Fibroblast of villous mesenchyme (primary cell): ENCODE results near the gene PHGDH. TPM values are rescaled to one million over a fixed set of nuclear protein-coding genes. Genes with fewer than 3 reads are reported as not detected.

ENCODE experiments used
- DNase-seq: peaks from one replicate; pipeline ENCODE4 v3.0.0-alpha.2; 2010; ENCODE audit warnings: low read depth
- H3K4me3 ChIP-seq: 2 replicates; pipeline ENCODE4 v1.5.1; 2011; ENCODE audit warnings: low read depth, mild to moderate bottlenecking, low read length
- CTCF ChIP-seq: IDR thresholded peaks from 2 replicates; pipeline ENCODE4 v1.5.1; 2012; ENCODE audit warnings: low read depth, mild to moderate bottlenecking, low read length; ENCODE audit not compliant: insufficient read depth
- total RNA-seq: library from RNA; depleted of rRNA; stranded (reverse); fragments of >200 nt; gene quantifications from 2 replicates; pipeline ENCODE4 v1.2.3, GENCODE V29; 2012

The PHGDH gene
- total RNA-seq, 1 donor, result 80.7 TPM

DNA sequence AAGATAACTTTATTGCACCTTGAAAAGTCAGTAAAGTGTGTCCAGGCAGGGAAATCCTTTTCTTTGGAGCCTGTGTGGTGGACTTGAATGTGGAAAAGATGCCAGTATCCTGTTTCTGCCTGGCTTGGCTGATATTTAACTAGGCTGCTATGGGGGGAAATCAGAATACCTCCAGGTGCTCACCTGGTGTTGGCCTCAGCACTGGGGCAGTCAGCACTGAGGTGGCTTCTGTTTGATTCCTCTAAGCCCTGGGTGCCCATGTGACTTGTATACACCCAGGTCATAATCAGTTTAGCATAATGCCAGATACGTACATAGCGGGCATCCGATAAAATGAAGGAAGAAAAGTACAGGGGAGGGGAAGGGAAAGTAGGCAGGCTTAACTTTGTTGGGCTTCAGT is 7.2 kb downstream of the PHGDH start:
- no peak for TF ChIP-seq CTCF
- no peak for DNase-seq
- no peak overlapping the region for H3K4me3 ChIP-seq

DNA sequence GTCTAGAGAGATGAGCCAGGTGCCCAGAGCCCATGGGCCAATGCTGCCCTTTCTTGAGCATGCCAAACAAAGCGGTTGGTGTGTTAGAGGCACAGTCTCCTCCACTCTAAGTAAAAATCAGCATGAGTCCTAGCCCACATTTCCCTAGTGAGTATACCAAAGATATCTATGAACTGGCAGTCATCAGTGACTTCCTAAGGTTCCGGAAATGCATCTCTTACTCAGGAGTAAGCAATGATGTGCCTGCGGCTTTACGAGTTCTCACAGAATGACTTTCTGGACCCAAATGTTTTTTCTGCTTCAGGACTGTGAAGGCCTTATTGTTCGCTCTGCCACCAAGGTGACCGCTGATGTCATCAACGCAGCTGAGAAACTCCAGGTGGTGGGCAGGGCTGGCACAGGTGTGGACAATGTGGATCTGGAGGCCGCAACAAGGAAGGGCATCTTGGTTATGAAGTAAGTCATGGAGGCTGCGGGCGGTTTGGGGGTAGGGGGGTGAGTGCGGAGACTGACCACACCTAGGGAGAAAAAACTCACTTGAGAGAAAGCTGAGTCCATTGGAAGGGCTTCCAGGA is 9.2 kb downstream of the PHGDH start:
- no peak overlapping the region for H3K4me3 ChIP-seq
- no peak for TF ChIP-seq CTCF
- no peak for DNase-seq

DNA sequence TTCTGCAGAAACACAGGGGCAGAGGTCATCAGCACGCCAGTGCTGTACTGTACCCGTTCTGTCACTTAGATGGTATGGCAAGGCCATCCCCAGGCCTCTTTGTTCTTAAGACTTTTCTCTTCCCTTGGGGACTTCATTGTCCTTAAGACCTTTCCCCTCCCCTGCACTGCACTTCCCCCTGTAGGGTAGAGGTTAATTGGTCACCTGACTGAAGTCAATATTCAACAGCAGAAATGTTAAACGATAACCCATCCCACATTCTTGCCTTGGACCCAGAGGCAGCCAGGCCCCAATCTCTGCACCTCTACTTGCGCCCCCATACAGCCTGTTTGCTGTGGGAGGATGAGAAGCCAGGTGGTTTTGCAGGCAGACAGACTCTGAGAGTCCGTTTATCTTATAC is 10.2 kb downstream of the PHGDH start:
- no peak overlapping the region for H3K4me3 ChIP-seq
- TF ChIP-seq CTCF, result no peak
- no peak for DNase-seq

DNA sequence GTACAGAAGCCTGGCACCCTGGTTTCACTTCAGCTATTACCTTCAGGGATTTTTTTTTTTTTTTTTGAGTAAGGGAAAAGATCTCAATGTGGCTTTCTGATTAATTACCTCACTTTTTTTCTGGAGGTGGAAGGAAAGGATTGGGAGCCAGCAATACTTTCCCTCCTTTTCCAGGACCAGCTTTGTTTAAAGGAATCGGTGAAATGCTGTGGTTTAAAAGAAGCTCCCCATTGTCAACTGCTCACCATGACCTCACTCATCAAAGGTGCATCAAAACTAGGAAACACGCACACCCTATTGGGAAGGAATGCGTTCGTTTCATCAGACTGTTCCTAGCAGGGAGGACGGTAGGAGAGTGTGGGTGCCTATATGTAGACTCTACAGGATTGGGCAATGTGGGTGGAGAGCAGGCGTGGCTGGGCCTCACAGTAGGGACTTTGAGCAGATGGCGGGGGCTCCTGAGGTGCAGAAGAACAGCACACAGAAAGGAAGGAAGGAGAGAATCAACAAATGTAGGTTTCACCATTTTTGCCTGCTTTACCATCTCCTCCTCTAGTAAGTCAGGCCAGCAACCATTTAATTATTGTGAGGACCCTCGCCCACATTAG is 13.0 kb downstream of the PHGDH start:
- no peak overlapping the region for H3K4me3 ChIP-seq
- TF ChIP-seq CTCF, result no peak
- DNase-seq, result no peak

DNA sequence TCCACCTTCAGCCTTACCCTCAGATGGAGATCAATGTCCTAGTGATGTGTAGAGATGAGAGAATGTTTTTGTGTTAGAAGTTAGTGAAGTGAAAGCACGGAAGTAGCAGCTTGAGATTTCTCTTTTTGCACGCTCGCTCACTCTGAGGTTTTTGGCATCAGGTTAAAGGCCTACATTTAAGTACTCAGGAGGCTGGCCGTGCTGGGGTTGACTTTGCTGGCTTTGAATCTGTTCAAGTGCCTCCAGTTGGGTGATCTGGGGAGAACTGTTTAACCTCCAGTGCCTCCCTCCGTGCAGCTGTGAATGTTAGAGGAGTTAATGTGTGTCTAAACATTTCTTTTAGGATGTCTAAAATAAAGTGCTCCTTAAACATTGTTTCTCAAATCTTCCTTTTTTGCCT is 13.9 kb downstream of the PHGDH start:
- TF ChIP-seq CTCF, result no peak
- H3K4me3 ChIP-seq, result no peak overlapping the region
- DNase-seq, result no peak

- no peak for TF ChIP-seq CTCF
- H3K4me3 ChIP-seq, result no peak overlapping the region
- no peak for DNase-seq
Observed at GRCh38 chr1:119727991-119728390, 16.3 kb downstream of the PHGDH start.

DNA sequence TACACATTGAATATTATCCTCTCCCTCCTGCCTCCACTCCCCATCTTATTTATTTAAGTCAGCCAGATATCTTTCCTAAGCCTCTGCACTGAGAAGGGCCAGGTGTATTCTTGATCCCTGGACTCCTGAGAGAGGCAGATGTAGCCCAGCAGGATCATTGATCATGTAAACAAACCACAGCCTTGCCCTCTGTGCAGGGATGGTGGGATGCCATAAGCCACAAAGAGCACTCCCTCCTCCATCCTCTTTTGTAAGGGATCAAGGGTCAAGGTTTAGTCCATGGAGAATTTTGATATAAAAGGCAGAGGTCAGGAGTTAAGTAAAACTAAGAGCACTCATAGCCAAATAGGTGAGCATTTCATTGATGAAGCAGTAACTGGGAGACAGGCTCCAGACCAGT is 17.3 kb downstream of the PHGDH start:
- no peak for TF ChIP-seq CTCF
- no peak for DNase-seq
- no peak overlapping the region for H3K4me3 ChIP-seq
